A172 (cell line): ENCODE results near the gene COPZ1. TPM values are rescaled to one million over a fixed set of nuclear protein-coding genes. Genes with fewer than 3 reads are reported as not detected.
"Not testable (repeated sequence)": the region's sequence is repeated elsewhere in the genome, so short reads cannot be mapped to it uniquely, and the experiment has no call there.

Experiments
- DNase-seq: peaks from one replicate; pipeline ENCODE4 v3.0.0-alpha.2; 2015; ENCODE audit warnings: low spot score
- total RNA-seq: library from RNA; depleted of rRNA; stranded (reverse); fragments of >200 nt; shearing (Covaris generic); gene quantifications from 2 replicates; pipeline ENCODE4 v1.2.3, GENCODE V29; 2014

COPZ1 gene
- total RNA-seq, 1 experiment from 2014 or later, result 209 TPM

DNA sequence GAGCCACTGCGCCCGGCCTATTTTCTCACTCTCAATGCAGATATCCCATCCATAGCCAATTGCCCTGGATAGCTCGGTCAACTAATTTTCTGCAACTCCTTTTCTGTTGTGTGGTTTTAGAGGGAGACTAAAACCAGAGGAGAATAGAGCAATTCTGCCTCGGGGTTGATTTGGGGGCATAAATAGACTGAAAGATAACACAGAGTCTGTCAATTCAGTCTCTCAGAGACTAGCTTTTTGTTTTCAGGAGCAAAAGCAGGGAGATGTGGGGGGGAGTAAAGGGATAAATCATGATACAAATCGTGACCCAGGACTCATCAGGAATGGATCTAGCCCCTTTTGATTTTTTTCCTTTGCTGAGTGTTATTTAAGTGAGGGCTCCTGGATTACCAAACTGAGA lies 6.5 kb downstream of the COPZ1 start:
- DNase-seq, result no peak

DNA sequence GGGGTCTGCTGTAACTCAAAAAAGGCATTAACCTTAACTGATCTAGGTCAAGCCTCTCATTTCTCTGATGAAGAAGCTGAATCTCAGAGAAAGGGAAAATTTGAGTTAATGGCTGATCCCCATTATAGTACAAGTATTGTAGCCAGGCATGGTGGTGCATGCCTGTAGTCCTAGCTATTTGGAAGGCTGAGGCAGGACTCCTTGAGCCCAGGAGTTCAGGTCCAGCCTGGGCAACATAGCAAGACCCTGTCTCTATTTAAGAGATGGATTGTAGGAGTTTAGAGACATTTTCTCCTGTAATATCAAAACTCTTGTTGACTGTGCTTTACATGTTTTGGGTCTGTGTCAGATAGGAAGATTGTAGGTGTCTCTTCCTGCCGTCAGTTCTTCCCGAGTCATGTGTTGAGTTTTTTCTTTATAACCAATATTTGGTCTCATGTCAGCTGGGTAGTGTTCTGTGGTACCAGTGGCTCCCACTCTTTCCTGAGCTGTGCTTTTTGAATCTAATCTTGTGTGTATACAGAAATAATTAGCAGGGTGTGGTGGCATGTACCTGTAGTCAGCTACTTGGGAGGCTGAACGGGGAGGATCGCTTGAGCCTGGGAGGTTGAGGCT lies 8.6 kb downstream of the COPZ1 start:
- DNase-seq, result no peak

GRCh38 chr12:54337280-54337842 lies 12.4 kb downstream of the COPZ1 start:
- DNase-seq, result no peak

DNA sequence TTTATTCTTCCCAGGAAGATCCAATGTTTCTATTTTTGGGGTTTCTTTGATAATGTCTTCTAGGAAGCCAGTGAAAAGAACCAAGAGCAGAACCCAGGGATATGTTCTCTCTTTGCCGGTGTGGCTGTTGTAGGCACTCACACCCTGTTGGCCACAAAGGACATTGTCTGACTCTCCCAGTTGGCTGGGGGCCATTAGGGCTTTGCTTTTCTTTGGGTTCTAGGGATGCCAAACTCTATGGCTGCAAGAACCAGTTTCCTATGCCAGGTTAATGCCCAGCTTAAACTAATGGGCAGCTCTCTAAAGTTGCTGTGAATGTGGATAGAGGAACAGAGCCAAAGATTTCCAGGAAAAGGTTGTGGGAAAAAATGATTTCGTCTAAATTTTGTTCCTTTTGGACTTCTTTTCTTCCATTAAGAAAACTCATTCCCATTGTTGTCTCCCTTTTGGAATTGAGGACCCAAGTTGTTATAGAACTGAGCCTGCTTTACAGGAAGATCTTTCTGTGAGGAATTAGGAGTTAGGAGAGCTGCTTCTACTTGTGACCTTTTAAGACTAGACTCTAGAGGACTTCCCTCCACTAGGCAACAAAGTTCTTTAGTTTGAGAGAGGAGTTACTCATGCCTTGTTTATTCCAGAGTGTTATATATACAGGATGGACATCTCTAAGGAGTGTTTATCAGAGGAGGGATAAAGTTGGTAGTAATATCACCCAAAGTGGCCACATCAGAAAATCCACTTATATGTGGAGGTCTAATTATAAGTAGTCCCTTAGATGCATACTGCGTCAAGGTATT lies 13.1 kb downstream of the COPZ1 start:
- no peak for DNase-seq

DNA sequence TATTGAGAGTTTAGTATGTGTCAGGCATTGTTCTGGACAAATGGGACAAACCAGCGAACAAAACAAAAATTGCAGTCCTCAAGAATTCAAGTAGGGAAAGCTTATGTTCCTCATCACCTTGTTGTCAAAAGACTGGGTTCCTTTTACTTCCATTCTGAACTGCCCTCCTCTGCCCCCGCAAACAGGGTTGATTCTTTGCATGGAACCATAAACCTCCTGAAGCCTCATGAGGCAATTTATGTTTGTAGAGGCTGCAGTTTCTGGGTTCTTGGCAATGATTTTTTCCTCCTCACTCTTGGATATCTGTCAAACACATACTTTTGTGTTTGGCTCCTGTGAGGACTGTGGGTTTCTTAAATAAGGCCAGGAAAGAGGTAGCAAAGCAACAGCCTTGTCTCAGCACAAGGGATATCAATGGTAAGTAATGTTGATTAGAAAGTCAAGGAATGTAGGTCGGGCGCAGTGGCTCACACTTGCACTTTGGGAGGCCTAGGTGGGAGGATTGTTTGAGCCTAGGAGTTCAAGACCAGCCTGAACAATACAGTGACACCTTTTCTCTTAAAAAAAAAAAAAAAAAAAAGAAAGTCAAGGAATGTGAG lies 13.9 kb downstream of the COPZ1 start:
- no peak for DNase-seq

DNA sequence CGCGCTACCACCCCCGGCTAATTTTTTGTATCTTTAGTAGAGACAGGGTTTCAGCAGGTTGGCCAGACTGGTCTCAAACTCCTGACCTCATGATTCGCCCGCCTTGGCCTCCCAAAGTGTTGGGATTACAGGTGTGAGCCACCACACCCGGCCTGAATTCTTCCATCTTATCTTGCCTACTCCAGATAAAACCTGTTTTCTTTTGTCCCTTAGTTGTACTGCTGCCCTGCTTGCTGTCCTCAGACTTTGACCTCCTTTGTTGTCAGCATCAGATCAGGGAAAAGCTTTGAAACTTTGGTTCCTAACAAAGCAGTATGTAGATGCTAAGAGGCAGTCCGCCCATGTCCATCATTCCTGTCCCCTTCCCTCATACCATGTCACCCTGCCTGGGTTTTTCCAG lies 15.9 kb downstream of the COPZ1 start:
- no peak for DNase-seq

GRCh38 chr12:54341378-54342300 lies 16.7 kb downstream of the COPZ1 start:
- DNase-seq, result no peak

GRCh38 chr12:54349036-54349435 lies 24.1 kb downstream of the COPZ1 start:
- DNase-seq, result no peak

- DNase-seq, result no peak
Observed at GRCh38 chr12:54349679-54350078, 24.7 kb downstream of the COPZ1 start.

- DNase-seq, result no peak
Observed at GRCh38 chr12:54350743-54351142, 25.8 kb downstream of the COPZ1 start.

DNA sequence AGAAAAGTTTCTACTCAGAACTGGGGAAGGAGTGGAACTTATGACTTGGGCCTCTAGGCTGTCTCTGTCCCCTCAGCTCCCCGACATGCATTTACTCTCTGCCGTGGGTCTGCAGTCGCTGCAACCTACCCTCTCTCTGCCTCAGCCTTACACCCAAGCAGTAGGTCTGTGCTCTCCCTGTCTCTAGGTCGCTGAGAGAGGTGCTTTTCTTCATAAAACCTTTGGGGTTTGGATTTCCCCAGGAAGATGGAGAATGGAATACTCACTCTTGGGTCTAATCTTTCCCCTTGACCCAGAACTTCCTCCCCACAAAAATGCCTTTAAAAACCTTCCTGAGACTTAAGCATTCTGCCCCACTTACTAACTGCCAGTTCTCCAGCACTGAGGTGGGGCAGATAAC lies 26.4 kb downstream of the COPZ1 start:
- DNase-seq, result no peak

- peak; percentile 55 for DNase-seq
Observed at GRCh38 chr12:54352022-54352531, 27.1 kb downstream of the COPZ1 start.

DNA sequence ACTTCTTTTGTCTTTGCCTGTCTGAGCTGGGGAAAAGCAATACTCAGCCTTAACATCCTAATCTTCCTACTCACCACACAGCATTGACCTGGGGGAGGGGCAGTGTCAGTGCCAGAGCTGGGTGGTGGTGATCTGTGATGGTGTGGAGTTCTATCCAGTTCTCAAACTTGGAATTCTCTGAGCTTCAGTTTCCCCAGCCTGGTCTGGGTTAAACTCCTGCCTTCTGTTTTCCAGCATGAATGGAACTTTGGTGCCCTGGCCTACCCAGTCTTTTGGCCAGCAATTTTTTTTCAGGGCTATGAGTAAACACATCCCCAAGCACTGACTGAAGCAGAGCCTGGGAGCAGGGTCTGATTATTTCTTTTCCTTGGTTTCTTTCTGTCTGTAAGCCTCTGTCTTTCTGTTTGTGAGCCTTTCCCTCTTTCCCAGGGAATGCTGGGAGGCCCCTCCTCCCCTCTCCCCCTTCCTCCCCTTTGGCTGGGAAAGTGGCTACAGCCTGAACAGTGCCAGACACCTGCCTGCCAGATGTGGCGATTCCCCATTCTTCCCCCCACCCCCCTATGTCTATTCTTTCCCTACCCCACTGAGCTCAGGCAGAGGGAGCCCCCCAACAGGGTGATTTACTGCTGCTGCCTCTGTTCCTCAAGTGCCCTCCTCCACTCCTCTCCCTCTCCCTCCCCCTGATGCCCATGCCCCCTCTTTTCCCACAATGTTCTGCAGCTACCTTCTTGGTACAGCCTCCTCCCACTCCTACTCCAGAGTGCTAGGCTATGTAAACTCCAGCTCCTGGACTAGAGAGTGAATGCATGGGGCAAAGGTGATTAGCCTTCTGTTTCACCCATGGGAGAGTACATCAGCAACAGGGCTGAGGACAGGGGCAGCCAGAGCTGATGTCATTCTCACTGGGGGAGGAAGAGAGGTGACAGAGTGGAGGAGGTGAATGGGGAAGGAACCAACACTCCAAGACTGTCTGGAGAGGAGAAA lies 28.3 kb downstream of the COPZ1 start:
- DNase-seq, result no peak

DNA sequence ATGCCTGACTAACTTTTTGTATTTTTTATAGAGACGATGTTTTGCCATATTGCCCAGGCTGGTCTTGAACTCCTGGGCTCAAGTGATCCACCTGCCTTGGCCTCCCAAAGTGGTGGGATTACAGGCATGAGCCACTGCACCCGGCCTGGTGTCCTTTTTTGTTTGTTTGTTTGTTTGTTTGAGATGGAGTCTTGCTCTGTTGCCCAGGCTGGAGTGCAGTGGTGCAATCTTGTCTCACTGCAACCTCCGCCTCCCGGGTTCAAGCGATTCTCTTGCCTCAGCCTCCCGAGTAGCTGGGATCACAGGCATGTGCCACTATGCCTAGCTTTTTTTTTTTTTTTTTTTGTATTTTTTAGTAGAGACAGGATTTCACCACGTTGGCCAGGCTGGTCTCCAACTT lies 29.3 kb downstream of the COPZ1 start:
- not testable (repeated sequence) for DNase-seq

DNA sequence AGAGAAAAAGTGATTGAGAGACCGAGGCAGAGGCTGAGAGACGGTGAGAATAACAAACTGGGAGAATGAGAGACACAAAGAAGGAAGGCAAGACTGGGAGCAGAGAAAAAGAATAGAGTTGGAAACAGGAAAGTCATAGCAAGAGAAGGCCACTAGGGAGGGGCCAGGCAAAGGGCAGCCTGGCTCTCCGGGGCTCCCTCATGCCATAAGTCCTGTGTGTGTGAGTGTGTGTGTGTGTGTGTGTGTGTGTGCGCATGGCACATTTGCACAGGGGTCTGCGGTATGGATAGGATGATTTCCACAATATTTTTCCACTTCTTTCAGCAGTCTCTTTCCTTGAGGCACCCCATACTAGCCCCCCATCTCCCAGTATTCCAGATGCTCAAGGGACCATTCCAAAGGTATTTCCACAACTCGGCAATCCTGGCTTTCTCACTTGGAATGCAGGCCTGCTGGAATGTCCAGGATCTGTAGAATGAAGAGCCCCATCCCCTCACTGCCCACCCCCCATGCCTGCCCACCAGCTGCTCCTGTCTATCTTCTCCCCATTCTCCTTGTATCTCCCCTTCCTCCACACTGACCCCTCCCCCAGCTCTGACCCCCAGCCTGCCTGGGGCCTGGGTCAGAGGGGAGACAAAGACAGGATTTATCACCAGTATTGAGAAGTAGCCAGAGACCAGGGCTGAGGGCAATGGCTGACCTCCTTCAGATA lies 30.3 kb downstream of the COPZ1 start:
- DNase-seq, result no peak

GRCh38 chr12:54356228-54356627 lies 31.3 kb downstream of the COPZ1 start:
- no peak for DNase-seq

- DNase-seq, result no peak
Observed at GRCh38 chr12:54356951-54357356, 32.0 kb downstream of the COPZ1 start.

DNA sequence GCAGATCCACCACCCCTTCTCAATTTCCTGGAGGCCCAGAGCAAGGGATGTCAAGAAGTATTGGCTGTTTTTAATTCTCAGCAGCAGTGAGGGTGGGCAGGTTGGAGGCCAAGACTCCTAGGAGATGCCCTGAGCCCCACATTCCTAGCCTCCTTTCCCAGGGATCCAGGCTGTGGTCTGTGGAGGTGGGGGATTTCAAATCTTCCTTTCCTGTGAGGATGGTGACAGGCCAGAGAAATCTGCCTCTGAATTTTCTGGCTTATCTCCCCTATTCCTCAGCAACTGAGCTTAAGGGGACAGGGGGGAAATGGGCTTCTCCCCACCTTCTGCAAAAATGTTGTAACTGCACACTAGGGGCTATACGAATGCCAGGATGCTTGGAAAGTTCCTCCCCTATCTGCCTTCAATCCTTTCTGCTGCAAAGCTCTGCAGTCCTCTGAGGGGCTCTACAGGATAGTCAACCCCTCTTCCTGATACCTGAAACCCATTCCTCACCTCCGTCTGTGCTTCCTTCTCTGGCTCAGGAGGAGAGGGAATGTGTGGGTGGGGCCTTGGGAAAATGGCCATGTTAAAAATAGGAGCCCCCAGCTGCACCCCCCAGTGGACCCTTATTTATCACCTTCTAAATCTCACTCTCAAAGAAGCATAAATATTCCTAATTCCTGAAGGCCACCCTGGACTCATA lies 32.7 kb downstream of the COPZ1 start:
- no peak for DNase-seq
